ENCODE data around the gene ASAH2. TPM values are rescaled to one million over a fixed set of nuclear protein-coding genes. Genes with fewer than 3 reads are reported as not detected.
A peak's percentile ranks its signal among the peaks of the same experiment; 100 is the strongest.

ASAH2 gene
- total RNA-seq, 1 experiment from 2014 or later = 10.7 TPM

DNA sequence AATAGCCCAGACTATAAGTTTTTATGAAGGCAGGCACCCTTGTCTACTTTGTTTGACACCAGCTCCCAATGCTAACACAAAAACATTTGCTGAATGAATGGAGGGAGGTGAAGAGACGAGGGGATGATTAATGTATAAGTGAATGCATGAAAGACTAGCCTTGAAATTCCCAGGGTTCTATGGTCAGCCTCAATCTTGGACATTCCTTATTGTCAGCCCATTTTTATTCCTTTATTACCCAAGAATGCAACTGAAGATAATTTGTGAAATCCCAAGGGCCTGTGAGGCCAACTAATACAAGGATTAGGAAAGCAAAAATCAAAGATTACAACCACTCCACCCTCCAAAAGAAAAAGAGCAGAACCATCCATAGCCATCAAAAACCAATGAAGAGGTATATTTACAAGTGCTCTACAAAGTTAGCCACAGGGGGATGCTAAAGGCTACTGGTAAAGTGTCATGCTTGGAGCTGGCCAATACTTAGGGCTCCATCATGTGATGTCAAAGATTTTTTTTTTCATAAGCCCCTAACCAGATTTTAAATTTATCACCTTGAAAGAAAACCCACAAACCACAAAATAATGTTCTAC lies 40.0 kb upstream of the ASAH2 start:
- H2AFZ ChIP-seq (ENCODE audit: low read depth, low read length, poor library complexity, severe bottlenecking) = no peak overlapping the region
- ChIA-PET POLR2A (no interaction called here), RAD21 (ENCODE audit: low non-redundant PET in 1 of 2, low total read pairs in 2 of 2, uncharacterized antibody in 2 of 2, unreplicated experiment in 2 of 2) (no interaction called here), CTCF (no interaction called here)
- H3K9me2 ChIP-seq (ENCODE audit: insufficient read depth) = no peaks in the 10 kb centered on the region
- no peaks in the 10 kb centered on the region for H3K4me1 ChIP-seq (ENCODE audit: control insufficient read depth in 1 of 2, insufficient read depth in 2 of 2, low read length in 2 of 2)
- no peak overlapping the region for H3K27ac ChIP-seq (ENCODE audit: low read depth, low read length)
- no peaks in the 10 kb centered on the region for H4K20me1 ChIP-seq (ENCODE audit: insufficient read depth)
- BruUV-seq (replicated peaks) = no TSS peak
- TF ChIP-seq, protein P1, sequence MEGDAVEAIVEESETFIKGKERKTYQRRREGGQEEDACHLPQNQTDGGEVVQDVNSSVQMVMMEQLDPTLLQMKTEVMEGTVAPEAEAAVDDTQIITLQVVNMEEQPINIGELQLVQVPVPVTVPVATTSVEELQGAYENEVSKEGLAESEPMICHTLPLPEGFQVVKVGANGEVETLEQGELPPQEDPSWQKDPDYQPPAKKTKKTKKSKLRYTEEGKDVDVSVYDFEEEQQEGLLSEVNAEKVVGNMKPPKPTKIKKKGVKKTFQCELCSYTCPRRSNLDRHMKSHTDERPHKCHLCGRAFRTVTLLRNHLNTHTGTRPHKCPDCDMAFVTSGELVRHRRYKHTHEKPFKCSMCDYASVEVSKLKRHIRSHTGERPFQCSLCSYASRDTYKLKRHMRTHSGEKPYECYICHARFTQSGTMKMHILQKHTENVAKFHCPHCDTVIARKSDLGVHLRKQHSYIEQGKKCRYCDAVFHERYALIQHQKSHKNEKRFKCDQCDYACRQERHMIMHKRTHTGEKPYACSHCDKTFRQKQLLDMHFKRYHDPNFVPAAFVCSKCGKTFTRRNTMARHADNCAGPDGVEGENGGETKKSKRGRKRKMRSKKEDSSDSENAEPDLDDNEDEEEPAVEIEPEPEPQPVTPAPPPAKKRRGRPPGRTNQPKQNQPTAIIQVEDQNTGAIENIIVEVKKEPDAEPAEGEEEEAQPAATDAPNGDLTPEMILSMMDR (IDR thresholded peaks at IDR 0.05 in 2 of 3, conservative IDR thresholded peaks at IDR 0.05 in 1 of 3; ENCODE audit: borderline replicate concordance in 1 of 3, insufficient read depth in 1 of 3, low read depth in 2 of 3, low read length in 2 of 3) = peak; percentile 15 to 26 (median 26); a peak in 1 of 6 replicates
- TF ChIP-seq ZNF274 (IDR thresholded peaks at IDR 0.05; ENCODE audit: low read depth, low read length) (no peak), RAD21 (IDR thresholded peaks at IDR 0.05; ENCODE audit: low read depth) (peak; percentile 46; the same call in 1 of the 2 replicates)
- no peak overlapping the region for H3K4me2 ChIP-seq (ENCODE audit: low read length)
- no peaks in the 10 kb centered on the region for H3K79me2 ChIP-seq (ENCODE audit: insufficient read depth, low read length)
- no peak overlapping the region for H3K9ac ChIP-seq (ENCODE audit: low read length)
- H3K4me3 ChIP-seq (replicated peaks in 1 of 2; ENCODE audit: low read depth in 1 of 2, low read length in 2 of 2) = no peak overlapping the region
- no peaks in the 10 kb centered on the region for H3K9me3 ChIP-seq (ENCODE audit: control insufficient read depth in 1 of 2, insufficient read depth in 1 of 2, low read depth in 1 of 2, low read length in 2 of 2)
- intact Hi-C loops (cut with micrococcal nuclease) = no loop called here
- ATAC-seq = no peak
- DNase-seq (ENCODE audit: low read depth, low spot score) = no peak
- no peaks in the 10 kb centered on the region for H3K27me3 ChIP-seq (ENCODE audit: insufficient read depth, low read length)
- H3K36me3 ChIP-seq (ENCODE audit: control insufficient read depth in 1 of 2, insufficient read depth in 2 of 2, low read length in 2 of 2) = no peaks in the 10 kb centered on the region

DNA sequence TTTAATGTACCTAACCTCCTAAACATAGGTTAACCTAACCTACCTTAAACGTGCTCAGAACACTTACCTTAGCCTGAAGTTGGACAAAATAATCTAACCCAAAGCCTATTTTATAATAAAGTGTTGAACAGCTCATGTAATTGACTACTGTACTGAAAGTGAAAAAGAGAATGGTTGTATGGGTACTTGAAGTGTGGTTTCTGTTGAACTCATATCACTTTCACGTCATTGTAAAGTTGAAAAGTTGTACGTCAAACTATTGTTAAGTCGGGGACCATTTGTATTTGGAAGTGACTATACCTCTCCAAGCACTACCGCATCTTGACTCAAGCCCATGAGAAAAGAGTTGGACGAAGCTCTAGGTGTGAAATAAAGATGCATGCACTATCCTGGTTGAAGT lies 37.9 kb upstream of the ASAH2 start:
- BruUV-seq (replicated peaks) = no TSS peak
- Histone ChIP-seq H3K27me3 (ENCODE audit: insufficient read depth, low read length) (no peaks in the 10 kb centered on the region), H3K9me3 (ENCODE audit: control insufficient read depth in 1 of 2, insufficient read depth in 1 of 2, low read depth in 1 of 2, low read length in 2 of 2) (no peaks in the 10 kb centered on the region), H3K79me2 (ENCODE audit: insufficient read depth, low read length) (no peaks in the 10 kb centered on the region), H3K4me3 (replicated peaks in 1 of 2; ENCODE audit: low read depth in 1 of 2, low read length in 2 of 2) (no peak overlapping the region), H3K9ac (ENCODE audit: low read length) (no peak overlapping the region), H3K36me3 (ENCODE audit: control insufficient read depth in 1 of 2, insufficient read depth in 2 of 2, low read length in 2 of 2) (no peaks in the 10 kb centered on the region), H4K20me1 (ENCODE audit: insufficient read depth) (no peaks in the 10 kb centered on the region), H3K4me1 (ENCODE audit: control insufficient read depth in 1 of 2, insufficient read depth in 2 of 2, low read length in 2 of 2) (no peaks in the 10 kb centered on the region), H2AFZ (ENCODE audit: low read depth, low read length, poor library complexity, severe bottlenecking) (no peak overlapping the region), H3K9me2 (ENCODE audit: insufficient read depth) (no peaks in the 10 kb centered on the region), H3K4me2 (ENCODE audit: low read length) (no peak overlapping the region), H3K27ac (ENCODE audit: low read depth, low read length) (no peak overlapping the region)
- TF ChIP-seq CEBPB (IDR thresholded peaks at IDR 0.05; ENCODE audit: low read depth) = no peak
- no peak for TF ChIP-seq FOSL1 (IDR thresholded peaks at IDR 0.05; ENCODE audit: low read depth)
- no peak for TF ChIP-seq ZFX (IDR thresholded peaks at IDR 0.05)
- no peak for TF ChIP-seq EZH2phosphoT487 (IDR thresholded peaks at IDR 0.05; ENCODE audit: borderline replicate concordance)
- TF ChIP-seq, protein P1 (IDR thresholded peaks at IDR 0.05 in 2 of 3, conservative IDR thresholded peaks at IDR 0.05 in 1 of 3; ENCODE audit: borderline replicate concordance in 1 of 3, insufficient read depth in 1 of 3, low read depth in 2 of 3, low read length in 2 of 3) = no peak
- no peak for TF ChIP-seq JUND (IDR thresholded peaks at IDR 0.05)
- TF ChIP-seq, protein P2, sequence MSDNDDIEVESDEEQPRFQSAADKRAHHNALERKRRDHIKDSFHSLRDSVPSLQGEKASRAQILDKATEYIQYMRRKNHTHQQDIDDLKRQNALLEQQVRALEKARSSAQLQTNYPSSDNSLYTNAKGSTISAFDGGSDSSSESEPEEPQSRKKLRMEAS (IDR thresholded peaks at IDR 0.05) = no peak
- TF ChIP-seq YY1 (IDR thresholded peaks at IDR 0.05; ENCODE audit: extremely low read depth, insufficient replicate concordance, low read depth, low read length) = no peak
- ChIA-PET CTCF (no interaction called here), RAD21 (ENCODE audit: low non-redundant PET in 1 of 2, low total read pairs in 2 of 2, uncharacterized antibody in 2 of 2, unreplicated experiment in 2 of 2) (no interaction called here), POLR2A (no interaction called here)
- ATAC-seq (no peak), DNase-seq (ENCODE audit: low read depth, low spot score) (no peak)
- intact Hi-C loops (cut with micrococcal nuclease) = no loop called here

All from HCT116 (cell line).